Hepatocyte (in vitro differentiated cells): ENCODE results near the gene SMIM20. TPM values are rescaled to one million over a fixed set of nuclear protein-coding genes. Genes with fewer than 3 reads are reported as not detected.

Experiments used
- DNase-seq: peaks from one replicate; pipeline ENCODE4 v3.0.0-alpha.2; 2016; ENCODE audit warnings: low spot score
- H2AFZ ChIP-seq: fragments of 200-600 bp; sonication (generic); 2 replicates; pipeline ENCODE4 v1.6.0; 2016; ENCODE audit warnings: antibody characterized with exemption, mild to moderate bottlenecking
- H3K27ac ChIP-seq: fragments of 200-600 bp; sonication (generic); 2 replicates; pipeline ENCODE4 v1.5.1; 2016; ENCODE audit warnings: mild to moderate bottlenecking
- H3K27me3 ChIP-seq: fragments of 200-600 bp; sonication (generic); 2 replicates; pipeline ENCODE4 v1.6.1; 2016
- H3K36me3 ChIP-seq: fragments of 200-600 bp; sonication (generic); replicated peaks from 2 replicates; pipeline ENCODE4 v1.5.1; 2016; ENCODE audit warnings: low read depth; ENCODE audit not compliant: insufficient read depth
- H3K4me1 ChIP-seq: fragments of 200-600 bp; sonication (generic); 2 replicates; pipeline ENCODE4 v1.5.1; 2016; ENCODE audit warnings: mild to moderate bottlenecking, moderate library complexity; ENCODE audit not compliant: insufficient read depth
- H3K4me2 ChIP-seq: fragments of 200-600 bp; sonication (generic); 2 replicates; pipeline ENCODE4 v1.6.0; 2016
- H3K4me3 ChIP-seq: fragments of 200-600 bp; sonication (generic); 2 replicates; pipeline ENCODE4 v1.5.1; 2016; ENCODE audit warnings: mild to moderate bottlenecking
- H3K79me2 ChIP-seq: fragments of 200-600 bp; sonication (generic); 2 replicates; pipeline ENCODE4 v1.6.0; 2017; ENCODE audit warnings: mild to moderate bottlenecking
- H3K9me2 ChIP-seq: fragments of 200-600 bp; sonication (generic); replicated peaks from 2 replicates; pipeline ENCODE4 v1.6.0; 2017; ENCODE audit warnings: mild to moderate bottlenecking; ENCODE audit not compliant: insufficient read depth
- H3K9me3 ChIP-seq: fragments of 200-600 bp; sonication (generic); 2 replicates; pipeline ENCODE4 v1.5.1; 2016; ENCODE audit warnings: low read depth, mild to moderate bottlenecking
- H4K20me1 ChIP-seq: fragments of 200-600 bp; sonication (generic); 2 replicates; pipeline ENCODE4 v1.6.0; 2016; ENCODE audit warnings: mild to moderate bottlenecking; ENCODE audit not compliant: insufficient read depth, poor library complexity, severe bottlenecking
- EZH2 ChIP-seq: fragments of 200-600 bp; sonication (generic); IDR thresholded peaks from 2 replicates; pipeline ENCODE4 v1.6.1; 2016; ENCODE audit warnings: antibody characterized with exemption, mild to moderate bottlenecking, borderline replicate concordance
- EZH2phosphoT487 ChIP-seq: fragments of 200-600 bp; sonication (generic); IDR thresholded peaks from one replicate; pipeline ENCODE4 v1.6.1; 2018; ENCODE audit warnings: antibody characterized with exemption, mild to moderate bottlenecking, low read depth, moderate library complexity; ENCODE audit not compliant: unreplicated experiment, severe bottlenecking
- WGBS: methylation state at CpG from one replicate; pipeline ENCODE4 v1.1.6; 2016; ENCODE audit warnings: low lambda C conversion rate; ENCODE audit errors: missing lambda C conversion rate; 5-methylcytosine and 5-hydroxymethylcytosine counted together
- polyA plus RNA-seq: library from polyadenylated mRNA; unstranded; fragments of >200 nt; fragmentation: Nextera tagmentation; extraction: Ambion mirVana; gene quantifications from 2 replicates; pipeline ENCODE4 v1.2.1, GENCODE V29; 2016
- total RNA-seq: library from RNA; depleted of rRNA; stranded (reverse); fragments of >200 nt; gene quantifications from 2 replicates; pipeline ENCODE4 v1.2.3, GENCODE V29; 2014
- TF ChIP-seq, protein P1 (sequence below): fragments of 200-600 bp; sonication (generic); IDR thresholded peaks from 2 replicates; pipeline ENCODE4 v1.5.1; 2016; ENCODE audit warnings: antibody characterized with exemption, mild to moderate bottlenecking; ENCODE audit not compliant: poor library complexity

Gene SMIM20
- total and polyA plus RNA-seq, 2 experiments from 2014 or later, result 54.5 to 55.8 TPM

DNA sequence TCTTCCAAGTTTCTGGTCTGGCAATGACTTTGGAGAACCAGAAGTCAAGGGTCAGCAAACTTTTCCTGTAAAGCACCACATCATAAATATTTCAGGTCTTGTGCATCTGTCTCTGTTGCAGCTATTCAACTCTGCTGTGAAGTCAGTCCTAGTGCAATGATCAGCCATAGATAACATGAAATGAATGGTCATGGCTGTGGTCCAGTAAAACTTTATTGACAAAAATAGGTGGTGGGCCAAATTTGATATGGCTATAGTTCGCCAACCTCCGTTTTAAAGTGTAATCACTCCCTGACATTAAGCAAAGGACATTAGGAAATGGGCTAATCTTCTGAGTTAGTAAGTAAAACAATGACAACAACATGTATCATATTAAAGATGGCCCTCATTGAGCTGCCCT, 30.5 kb upstream of the SMIM20 start:
- H3K36me3 ChIP-seq, result no peaks in the 10 kb centered on the region
- no peak overlapping the region for H2AFZ ChIP-seq
- no peaks in the 10 kb centered on the region for H3K9me3 ChIP-seq
- H3K27me3 ChIP-seq, result no peaks in the 10 kb centered on the region
- no peak for DNase-seq
- H3K4me1 ChIP-seq, result no peaks in the 10 kb centered on the region
- TF ChIP-seq EZH2phosphoT487, result no peak
- H3K9me2 ChIP-seq, result no peaks in the 10 kb centered on the region
- H3K4me2 ChIP-seq, result no peak overlapping the region
- H3K27ac ChIP-seq, result no peak overlapping the region
- no peaks in the 10 kb centered on the region for H3K79me2 ChIP-seq
- H3K4me3 ChIP-seq, result no peak overlapping the region
- 88% methylated on average over 2 of the region's 2 CpGs for WGBS
- no peaks in the 10 kb centered on the region for H4K20me1 ChIP-seq

DNA sequence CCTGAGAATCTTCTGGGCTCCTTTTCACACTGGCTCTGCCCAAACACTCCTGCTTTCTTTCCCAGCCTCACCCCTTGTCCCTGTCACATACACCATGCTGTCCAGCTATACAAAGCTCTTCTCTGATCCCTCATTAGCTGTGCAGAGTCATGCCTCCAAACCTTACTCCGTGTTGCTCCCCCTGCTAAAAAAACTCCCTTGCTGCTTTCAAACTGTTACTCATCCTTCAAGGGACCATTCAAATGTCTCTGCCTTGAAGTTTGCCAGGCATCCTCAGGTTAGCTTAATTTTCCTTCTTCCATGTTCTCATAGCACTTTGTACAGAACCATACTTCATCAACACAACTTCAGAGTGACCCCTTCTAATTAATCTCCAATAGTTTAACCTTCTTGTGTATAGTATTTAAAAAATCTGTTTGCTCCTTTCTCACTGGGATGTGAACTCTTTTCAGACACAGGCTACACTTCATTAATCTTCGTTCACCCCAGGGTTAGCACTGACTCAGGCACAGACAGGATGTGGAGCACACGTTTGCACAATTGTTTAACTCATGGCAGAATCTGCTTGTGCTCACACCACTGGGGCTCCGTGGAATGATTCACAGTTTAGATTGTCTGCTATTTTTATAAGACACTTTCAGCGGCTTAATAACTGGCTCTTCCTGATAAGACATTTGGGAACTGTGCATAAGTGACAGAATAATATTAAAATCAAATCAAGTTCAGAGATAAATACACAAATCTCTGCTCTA, 29.8 kb upstream of the SMIM20 start:
- Histone ChIP-seq H3K27ac (no peak overlapping the region), H3K4me1 (no peaks in the 10 kb centered on the region), H3K9me3 (no peaks in the 10 kb centered on the region), H3K4me2 (no peak overlapping the region), H3K4me3 (no peak overlapping the region), H2AFZ (no peak overlapping the region), H3K9me2 (no peaks in the 10 kb centered on the region), H4K20me1 (no peaks in the 10 kb centered on the region), H3K27me3 (no peaks in the 10 kb centered on the region), H3K79me2 (no peaks in the 10 kb centered on the region), H3K36me3 (no peaks in the 10 kb centered on the region)
- TF ChIP-seq EZH2phosphoT487 (no peak), EZH2 (no peak)
- TF ChIP-seq, protein P1, sequence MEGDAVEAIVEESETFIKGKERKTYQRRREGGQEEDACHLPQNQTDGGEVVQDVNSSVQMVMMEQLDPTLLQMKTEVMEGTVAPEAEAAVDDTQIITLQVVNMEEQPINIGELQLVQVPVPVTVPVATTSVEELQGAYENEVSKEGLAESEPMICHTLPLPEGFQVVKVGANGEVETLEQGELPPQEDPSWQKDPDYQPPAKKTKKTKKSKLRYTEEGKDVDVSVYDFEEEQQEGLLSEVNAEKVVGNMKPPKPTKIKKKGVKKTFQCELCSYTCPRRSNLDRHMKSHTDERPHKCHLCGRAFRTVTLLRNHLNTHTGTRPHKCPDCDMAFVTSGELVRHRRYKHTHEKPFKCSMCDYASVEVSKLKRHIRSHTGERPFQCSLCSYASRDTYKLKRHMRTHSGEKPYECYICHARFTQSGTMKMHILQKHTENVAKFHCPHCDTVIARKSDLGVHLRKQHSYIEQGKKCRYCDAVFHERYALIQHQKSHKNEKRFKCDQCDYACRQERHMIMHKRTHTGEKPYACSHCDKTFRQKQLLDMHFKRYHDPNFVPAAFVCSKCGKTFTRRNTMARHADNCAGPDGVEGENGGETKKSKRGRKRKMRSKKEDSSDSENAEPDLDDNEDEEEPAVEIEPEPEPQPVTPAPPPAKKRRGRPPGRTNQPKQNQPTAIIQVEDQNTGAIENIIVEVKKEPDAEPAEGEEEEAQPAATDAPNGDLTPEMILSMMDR, result no peak
- no peak for DNase-seq
- 57% methylated on average over 5 of the region's 5 CpGs for WGBS

DNA sequence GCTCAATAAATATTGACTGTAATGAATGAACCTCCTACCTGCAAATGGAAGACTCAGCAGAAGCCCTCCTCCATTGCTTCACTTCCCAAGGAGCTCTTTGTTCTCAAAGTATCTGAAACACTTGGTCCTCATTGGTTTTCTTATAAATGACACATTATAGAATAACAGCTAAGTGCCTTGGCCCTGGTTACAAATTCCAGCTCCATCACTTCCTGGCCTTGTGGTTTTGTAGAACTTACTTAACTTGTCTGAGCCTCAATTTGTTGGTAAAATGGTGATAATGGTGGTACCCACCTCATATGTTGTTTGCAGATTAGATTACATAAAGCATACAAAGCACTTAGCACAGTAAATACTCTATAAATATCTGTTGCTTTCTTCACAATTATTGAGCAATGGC, 25.2 kb upstream of the SMIM20 start:
- H2AFZ ChIP-seq, result no peak overlapping the region
- H3K4me3 ChIP-seq, result no peak overlapping the region
- H3K27ac ChIP-seq, result no peak overlapping the region
- H3K27me3 ChIP-seq, result no peaks in the 10 kb centered on the region
- H4K20me1 ChIP-seq, result no peaks in the 10 kb centered on the region
- no peaks in the 10 kb centered on the region for H3K36me3 ChIP-seq
- H3K79me2 ChIP-seq, result no peaks in the 10 kb centered on the region
- H3K9me3 ChIP-seq, result no peaks in the 10 kb centered on the region
- H3K9me2 ChIP-seq, result no peaks in the 10 kb centered on the region
- no peak overlapping the region for H3K4me2 ChIP-seq
- no peak for TF ChIP-seq EZH2phosphoT487
- TF ChIP-seq, protein P1, result no peak
- no peak for TF ChIP-seq EZH2
- H3K4me1 ChIP-seq, result no peaks in the 10 kb centered on the region
- DNase-seq, result no peak

DNA sequence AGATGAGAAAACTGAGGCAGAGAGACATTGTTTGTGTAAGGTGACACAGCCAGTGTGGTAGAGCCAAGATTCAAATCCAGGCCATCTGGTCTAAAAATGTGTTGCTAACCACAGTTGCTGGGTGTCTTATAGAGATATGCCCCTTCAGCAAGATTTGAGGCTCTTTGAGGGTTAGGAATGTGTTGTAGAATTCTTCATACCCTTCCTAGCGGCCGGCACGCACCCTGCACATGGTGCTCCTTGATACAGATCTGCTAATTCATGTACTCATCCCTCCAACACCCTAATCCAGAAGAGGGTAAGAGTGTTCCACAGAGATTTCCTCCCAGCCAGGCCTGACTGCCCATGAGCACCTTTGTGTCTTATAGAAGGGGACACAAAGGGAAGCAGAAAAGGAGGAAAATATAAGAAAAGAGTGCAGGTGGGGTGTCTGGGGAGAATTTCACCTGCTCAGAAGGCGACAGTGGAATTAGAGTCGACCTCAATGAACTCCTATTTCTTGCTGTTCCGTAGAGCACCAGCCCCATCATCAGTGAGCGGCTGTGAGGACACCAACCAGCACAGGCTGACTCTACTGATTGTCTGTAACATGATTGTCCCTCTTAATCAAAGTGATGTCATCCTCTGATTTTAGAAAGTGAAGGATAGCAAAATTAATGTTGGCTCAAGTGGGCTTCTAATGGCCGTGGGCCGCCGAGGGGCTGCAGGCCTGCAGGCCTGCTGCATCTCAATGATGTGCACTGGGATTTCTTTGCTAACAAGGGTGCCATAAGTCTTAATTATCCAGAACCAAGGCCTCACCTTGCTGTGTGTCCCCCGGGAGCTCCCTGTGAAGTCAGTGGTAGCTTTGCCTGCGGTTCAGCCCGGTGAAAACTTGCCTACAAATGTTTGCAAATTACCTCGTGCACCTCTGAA, 24.2 kb upstream of the SMIM20 start:
- no peaks in the 10 kb centered on the region for H3K27me3 ChIP-seq
- H3K9me3 ChIP-seq, result no peaks in the 10 kb centered on the region
- H3K4me1 ChIP-seq, result no peaks in the 10 kb centered on the region
- no peak for DNase-seq
- H3K4me3 ChIP-seq, result no peak overlapping the region
- H4K20me1 ChIP-seq, result no peaks in the 10 kb centered on the region
- no peak overlapping the region for H2AFZ ChIP-seq
- WGBS, result 94% methylated on average over 14 of the region's 14 CpGs
- no peaks in the 10 kb centered on the region for H3K9me2 ChIP-seq
- H3K4me2 ChIP-seq, result no peak overlapping the region
- no peaks in the 10 kb centered on the region for H3K36me3 ChIP-seq
- H3K27ac ChIP-seq, result no peak overlapping the region
- TF ChIP-seq EZH2phosphoT487 (no peak), EZH2 (no peak)
- TF ChIP-seq, protein P1, result no peak
- H3K79me2 ChIP-seq, result no peaks in the 10 kb centered on the region
